Stimulated activated memory B cell treated with anti-CD40 and anti-IgM and Interleukin-4, amounts not matched to agents 10 μg/mL and 1 μg/mL and 100 μg/mL, for 72 hours (primary cell): ENCODE results near the gene MYOF.
A peak's percentile ranks its signal among the peaks of the same experiment; 100 is the strongest.
"Not testable (repeated sequence)": the region's sequence is repeated elsewhere in the genome, so short reads cannot be mapped to it uniquely, and the experiment has no call there.

ENCODE experiments used
- ATAC-seq: fragments of 150-1000 bp; cut with Tn5 transposase; 2 replicates; pipeline ENCODE4 v1.10.0; 2021
- H3K27ac Mint-ChIP-seq: one replicate; pipeline ENCODE4 v1.8.0; 2022; ENCODE audit warnings: mild to moderate bottlenecking, mixed read lengths
- H3K27me3 Mint-ChIP-seq: one replicate; pipeline ENCODE4 v1.8.0; 2022; ENCODE audit warnings: mixed read lengths
- H3K36me3 Mint-ChIP-seq: one replicate; pipeline ENCODE4 v1.8.0; 2022; ENCODE audit warnings: mixed read lengths
- H3K4me1 Mint-ChIP-seq: one replicate; pipeline ENCODE4 v1.8.0; 2022; ENCODE audit warnings: mixed read lengths
- H3K4me3 Mint-ChIP-seq: one replicate; pipeline ENCODE4 v1.8.0; 2022; ENCODE audit warnings: mild to moderate bottlenecking, moderate library complexity, mixed read lengths
- H3K9me3 Mint-ChIP-seq: one replicate; pipeline ENCODE4 v1.8.0; 2022; ENCODE audit warnings: mixed read lengths

MYOF gene

GRCh38 chr10:93447970-93448369, 34.2 kb downstream of the MYOF start:
- H3K4me3 Mint-ChIP-seq: no peak overlapping the region
- H3K9me3 Mint-ChIP-seq: peaks cover 4% of the 10 kb centered on the region
- no peak overlapping the region for H3K27ac Mint-ChIP-seq
- ATAC-seq: no peak
- peaks cover 8% of the 10 kb centered on the region for H3K27me3 Mint-ChIP-seq
- peaks cover 6% of the 10 kb centered on the region for H3K36me3 Mint-ChIP-seq
- H3K4me1 Mint-ChIP-seq: no peaks in the 10 kb centered on the region

GRCh38 chr10:93447019-93447418, 35.1 kb downstream of the MYOF start:
- Mint-ChIP-seq H3K4me1 (no peaks in the 10 kb centered on the region), H3K36me3 (peaks cover 6% of the 10 kb centered on the region), H3K27ac (no peak overlapping the region), H3K4me3 (no peak overlapping the region), H3K9me3 (peaks cover 4% of the 10 kb centered on the region), H3K27me3 (peaks cover 9% of the 10 kb centered on the region)
- ATAC-seq: no peak

GRCh38 chr10:93445978-93446720, 36.0 kb downstream of the MYOF start:
- Mint-ChIP-seq H3K9me3 (peaks cover 4% of the 10 kb centered on the region), H3K27ac (no peak overlapping the region), H3K4me3 (no peak overlapping the region), H3K36me3 (peaks cover 6% of the 10 kb centered on the region), H3K27me3 (peaks cover 9% of the 10 kb centered on the region), H3K4me1 (no peaks in the 10 kb centered on the region)
- no peak for ATAC-seq

- Mint-ChIP-seq H3K4me1 (no peaks in the 10 kb centered on the region), H3K36me3 (peaks cover 6% of the 10 kb centered on the region), H3K9me3 (peaks cover 4% of the 10 kb centered on the region), H3K27me3 (peaks cover 9% of the 10 kb centered on the region), H3K27ac (no peak overlapping the region), H3K4me3 (no peak overlapping the region)
- ATAC-seq: no peak
Measured at GRCh38 chr10:93445097-93445960, 36.8 kb downstream of the MYOF start.

- ATAC-seq: no peak
- Mint-ChIP-seq H3K9me3 (peaks cover 4% of the 10 kb centered on the region), H3K4me3 (no peak overlapping the region), H3K36me3 (peaks cover 6% of the 10 kb centered on the region), H3K4me1 (no peaks in the 10 kb centered on the region), H3K27ac (no peak overlapping the region), H3K27me3 (peaks cover 9% of the 10 kb centered on the region)
Measured at GRCh38 chr10:93443481-93443880, 38.7 kb downstream of the MYOF start.

- not testable (repeated sequence) for H3K4me3 Mint-ChIP-seq, H3K27ac Mint-ChIP-seq, H3K36me3 Mint-ChIP-seq, H3K9me3 Mint-ChIP-seq, H3K27me3 Mint-ChIP-seq, H3K4me1 Mint-ChIP-seq, ATAC-seq
Measured at GRCh38 chr10:93442721-93443120, 39.4 kb downstream of the MYOF start.

- ATAC-seq: no peak
- H3K36me3 Mint-ChIP-seq: peaks cover 6% of the 10 kb centered on the region
- H3K4me3 Mint-ChIP-seq: no peak overlapping the region
- H3K27ac Mint-ChIP-seq: no peak overlapping the region
- H3K9me3 Mint-ChIP-seq: peaks cover 4% of the 10 kb centered on the region
- no peaks in the 10 kb centered on the region for H3K4me1 Mint-ChIP-seq
- H3K27me3 Mint-ChIP-seq: peaks cover 9% of the 10 kb centered on the region
Measured at GRCh38 chr10:93440591-93441091, 41.5 kb downstream of the MYOF start.

GRCh38 chr10:93438613-93439253, 43.4 kb downstream of the MYOF start:
- peaks cover 9% of the 10 kb centered on the region for H3K27me3 Mint-ChIP-seq
- H3K36me3 Mint-ChIP-seq: peaks cover 6% of the 10 kb centered on the region
- ATAC-seq: no peak
- no peak overlapping the region for H3K27ac Mint-ChIP-seq
- peaks cover 4% of the 10 kb centered on the region for H3K9me3 Mint-ChIP-seq
- no peaks in the 10 kb centered on the region for H3K4me1 Mint-ChIP-seq
- no peak overlapping the region for H3K4me3 Mint-ChIP-seq

DNA sequence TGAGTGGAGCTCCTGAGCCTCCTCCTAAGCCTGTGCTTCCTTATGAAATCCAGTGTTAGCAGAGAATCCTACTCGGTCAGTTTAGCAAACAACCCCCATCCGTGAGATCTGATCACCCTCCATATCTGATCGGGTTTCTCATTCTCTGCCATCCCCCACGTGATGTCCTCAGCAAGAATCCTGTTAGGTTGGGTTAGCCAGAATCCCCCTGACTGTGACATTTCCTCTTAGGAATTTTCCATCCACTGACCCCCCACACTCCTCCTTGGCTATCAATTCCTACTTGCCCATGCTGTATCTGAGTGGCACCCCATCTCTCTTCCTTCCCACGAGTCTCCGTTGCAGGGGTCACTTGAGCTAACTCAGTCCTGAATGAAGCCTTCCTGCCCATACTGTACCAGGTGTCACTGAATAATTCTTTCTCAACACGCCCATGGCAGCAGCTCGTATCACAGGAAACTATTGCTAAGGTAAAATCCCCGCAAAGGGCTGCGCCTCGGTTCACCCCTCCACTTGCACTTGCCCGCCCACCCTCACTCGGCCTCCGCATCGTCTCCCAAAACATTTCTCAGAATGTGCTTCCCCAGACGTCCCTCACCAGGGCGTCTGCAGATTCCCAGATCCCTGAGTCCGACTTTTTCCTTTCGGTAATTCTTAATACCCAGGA, 44.1 kb downstream of the MYOF start:
- H3K36me3 Mint-ChIP-seq: peaks cover under 1% of the 10 kb centered on the region
- H3K27ac Mint-ChIP-seq: no peak overlapping the region
- no peak overlapping the region for H3K4me3 Mint-ChIP-seq
- peak; percentile 20 for ATAC-seq
- H3K9me3 Mint-ChIP-seq: no peaks in the 10 kb centered on the region
- H3K27me3 Mint-ChIP-seq: peaks cover 2% of the 10 kb centered on the region
- no peaks in the 10 kb centered on the region for H3K4me1 Mint-ChIP-seq

GRCh38 chr10:93437086-93437945, 44.8 kb downstream of the MYOF start:
- Mint-ChIP-seq H3K4me3 (no peak overlapping the region), H3K9me3 (no peaks in the 10 kb centered on the region), H3K36me3 (no peaks in the 10 kb centered on the region), H3K27me3 (no peaks in the 10 kb centered on the region), H3K27ac (no peak overlapping the region), H3K4me1 (no peaks in the 10 kb centered on the region)
- no peak for ATAC-seq

DNA sequence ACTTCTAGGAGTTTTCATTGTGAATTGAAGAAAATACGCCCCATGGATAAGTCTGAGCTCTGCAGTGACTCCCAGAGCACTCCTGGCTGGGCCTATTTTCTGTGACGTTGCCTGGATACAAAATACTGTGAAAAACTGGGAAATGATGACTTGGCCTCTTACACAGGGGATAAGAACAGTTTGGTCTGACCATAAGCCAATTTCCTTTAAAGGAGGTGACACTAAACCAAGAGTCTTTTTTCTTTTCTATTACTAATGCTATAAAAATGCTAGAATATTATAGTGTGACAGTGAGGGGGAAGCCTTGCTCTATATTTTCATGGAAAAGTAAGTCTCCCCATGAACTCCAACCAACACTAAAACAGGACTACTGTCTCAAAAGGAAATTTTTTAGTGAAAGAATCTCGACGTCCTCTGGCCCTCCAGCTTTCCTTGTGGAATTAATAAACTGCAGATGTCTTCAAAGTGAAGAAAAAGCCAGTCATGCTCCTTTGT, 45.5 kb downstream of the MYOF start:
- ATAC-seq: no peak
- Mint-ChIP-seq H3K36me3 (no peaks in the 10 kb centered on the region), H3K4me1 (no peaks in the 10 kb centered on the region), H3K27me3 (no peaks in the 10 kb centered on the region), H3K9me3 (no peaks in the 10 kb centered on the region), H3K4me3 (no peak overlapping the region), H3K27ac (no peak overlapping the region)

DNA sequence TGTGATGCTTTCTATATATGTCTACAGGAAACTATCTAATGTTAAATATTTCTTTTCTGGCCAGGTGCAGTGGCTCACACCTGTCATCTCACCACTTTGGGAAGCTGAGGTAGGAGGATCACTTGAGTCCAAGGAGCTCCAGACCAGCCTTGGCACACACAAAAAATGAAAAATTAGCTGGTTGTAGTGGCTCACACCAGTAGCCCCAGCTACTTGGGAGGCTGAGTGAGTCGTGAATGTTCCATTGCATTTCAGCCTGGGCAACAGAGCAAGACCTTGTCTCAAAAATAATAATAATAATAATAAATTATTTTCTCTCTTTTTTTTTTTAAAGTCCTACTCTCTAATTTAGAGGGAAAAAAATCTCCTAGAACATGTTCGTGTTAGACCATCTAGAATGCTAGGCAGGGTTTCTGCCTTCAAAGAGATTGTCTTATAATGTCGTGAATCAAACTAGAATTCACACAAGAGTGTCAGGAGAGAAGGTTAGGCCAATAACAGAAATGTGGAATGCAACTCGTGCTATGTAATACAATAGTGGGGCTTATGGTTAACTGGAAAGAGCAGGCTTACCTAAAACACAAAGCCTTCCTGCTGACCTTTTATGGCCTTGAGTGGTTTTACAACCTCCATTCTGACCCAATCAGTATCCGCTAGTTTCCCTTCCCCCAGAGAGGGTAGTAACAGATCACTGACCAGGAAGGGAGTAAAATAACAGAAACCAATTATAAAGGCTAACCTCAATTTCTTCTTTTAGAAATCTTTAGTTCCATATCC, 46.3 kb downstream of the MYOF start:
- H3K4me1 Mint-ChIP-seq: no peaks in the 10 kb centered on the region
- no peak for ATAC-seq

DNA sequence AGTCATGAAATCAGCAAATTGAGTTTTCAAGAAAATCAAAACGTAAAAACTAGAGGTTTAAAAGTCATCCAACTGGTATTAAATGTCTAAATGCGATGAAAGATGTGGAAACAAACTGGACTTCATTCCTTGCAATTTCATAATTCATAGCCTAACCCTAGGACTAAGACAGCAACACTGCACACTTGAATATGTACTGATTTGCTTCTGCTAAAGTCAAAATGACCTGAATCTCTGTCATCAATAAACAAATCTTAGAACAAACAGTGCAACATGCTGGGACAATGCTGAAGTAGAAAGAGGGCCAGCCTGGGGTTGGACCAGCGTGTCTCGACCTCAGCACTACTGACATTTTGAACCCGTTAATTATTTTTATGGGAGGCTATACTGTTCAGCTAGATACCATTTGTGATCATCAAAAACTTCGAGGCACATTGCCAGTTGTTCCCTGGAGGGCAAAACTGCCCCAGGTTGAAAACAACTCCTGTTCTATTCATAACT, 47.1 kb downstream of the MYOF start:
- Mint-ChIP-seq H3K27ac (no peak overlapping the region), H3K9me3 (no peaks in the 10 kb centered on the region), H3K4me1 (no peaks in the 10 kb centered on the region), H3K4me3 (no peak overlapping the region), H3K27me3 (no peaks in the 10 kb centered on the region), H3K36me3 (no peaks in the 10 kb centered on the region)
- ATAC-seq: no peak

More for the DNA sequence above, 46.3 kb downstream of the MYOF start:
- no peak overlapping the region for H3K4me3 Mint-ChIP-seq
- no peak overlapping the region for H3K27ac Mint-ChIP-seq
- no peaks in the 10 kb centered on the region for H3K27me3 Mint-ChIP-seq
- H3K9me3 Mint-ChIP-seq: no peaks in the 10 kb centered on the region
- H3K36me3 Mint-ChIP-seq: no peaks in the 10 kb centered on the region
